Ascending aorta (tissue), 2 donors: ENCODE data around the gene SYNJ2. TPM values are rescaled to one million over a fixed set of nuclear protein-coding genes. Genes with fewer than 3 reads are reported as not detected.

Experiments
- DNase-seq, 2 donors: peaks; one replicate each; pipeline ENCODE4 v3.0.0-alpha.2; 2019; ENCODE audit warnings: low spot score in 2 of 2
- H3K27ac ChIP-seq, 2 donors: fragments of 200-600 bp; sonication (generic); one replicate each; pipeline ENCODE4 v1.5.1; 2016 to 2017; ENCODE audit warnings: mild to moderate bottlenecking in 1 of 2
- H3K27me3 ChIP-seq: fragments of 200-600 bp; sonication (generic); one replicate; pipeline ENCODE4 v1.5.1; 2017
- H3K36me3 ChIP-seq, 2 donors: fragments of 200-600 bp; sonication (generic); one replicate each; pipeline ENCODE4 v1.5.1; 2016
- H3K4me1 ChIP-seq, 2 donors: fragments of 200-600 bp; sonication (generic); one replicate each; pipeline ENCODE4 v1.5.1; 2016 to 2017; ENCODE audit warnings: mild to moderate bottlenecking in 1 of 2
- H3K4me3 ChIP-seq, 2 donors: fragments of 200-600 bp; sonication (generic); one replicate each; pipeline ENCODE4 v1.5.1; 2016 to 2017; ENCODE audit warnings: mild to moderate bottlenecking in 1 of 2
- H3K9me3 ChIP-seq, 2 donors: fragments of 200-600 bp; sonication (generic); one replicate each; pipeline ENCODE4 v1.5.1; 2016
- CTCF ChIP-seq, 3 experiments: fragments of 200-600 bp in 2 of 3; fragments of 450-650 bp in 1 of 3; sonication (generic) in 2 of 3; IDR thresholded peaks; one replicate each; pipeline ENCODE4 v1.5.1; 2016 to 2019; ENCODE audit warnings: antibody characterized with exemption in 3 of 3, mild to moderate bottlenecking in 1 of 3, moderate library complexity in 1 of 3
- intact Hi-C: fragments of 100-400 bp; cut with DNase I; formaldehyde crosslinking; loops from one replicate; pipeline ENCODE4 v1.15.1; 2023
- total RNA-seq: library from RNA; depleted of rRNA; stranded (reverse); fragments of >200 nt; gene quantifications from one replicate; pipeline ENCODE4 v1.1.0, GENCODE V29; 2016

Gene SYNJ2
- total RNA-seq, 1 donor from 2014 or later, result 3.0 TPM

- H3K9me3 ChIP-seq, result no peaks in the 10 kb centered on the region
- TF ChIP-seq CTCF (IDR thresholded peaks at IDR 0.05), result no peak
- DNase-seq, result peak in 1 of 2 donors; percentile 56
- intact Hi-C loops, result no loop called here
- H3K36me3 ChIP-seq, result peaks cover 34 to 64% of the 10 kb centered on the region in 2 donors
- H3K4me1 ChIP-seq, result peaks cover 2% of the 10 kb centered on the region in 2 donors
- no peak overlapping the region for H3K27ac ChIP-seq
- no peaks in the 10 kb centered on the region for H3K27me3 ChIP-seq
- no peak overlapping the region for H3K4me3 ChIP-seq
Observed at GRCh38 chr6:158081657-158081935, 99.9 kb downstream of the SYNJ2 start.

GRCh38 chr6:158083455-158084325 is 102.0 kb downstream of the SYNJ2 start:
- TF ChIP-seq CTCF (IDR thresholded peaks at IDR 0.05), result no peak
- Histone ChIP-seq H3K4me3 (no peak overlapping the region), H3K27ac (no peak overlapping the region), H3K27me3 (no peaks in the 10 kb centered on the region), H3K9me3 (no peaks in the 10 kb centered on the region), H3K4me1 (peaks cover 7 to 11% of the 10 kb centered on the region in 2 donors), H3K36me3 (peaks cover 22 to 48% of the 10 kb centered on the region in 2 donors)
- peak in 1 of 2 donors; percentile 51 for DNase-seq
- intact Hi-C loops, result no loop called here

GRCh38 chr6:158085261-158086053 is 103.8 kb downstream of the SYNJ2 start:
- no peaks in the 10 kb centered on the region for H3K9me3 ChIP-seq
- H3K27ac ChIP-seq, result no peak overlapping the region
- H3K4me3 ChIP-seq, result no peak overlapping the region
- peaks cover 22 to 41% of the 10 kb centered on the region in 2 donors for H3K36me3 ChIP-seq
- H3K27me3 ChIP-seq, result no peaks in the 10 kb centered on the region
- H3K4me1 ChIP-seq, result peaks cover 7 to 11% of the 10 kb centered on the region in 2 donors
- intact Hi-C loops, result no loop called here
- peak in 1 of 2 donors; percentile 63 for DNase-seq
- no peak for TF ChIP-seq CTCF (IDR thresholded peaks at IDR 0.05)

GRCh38 chr6:158086054-158086503 is 104.4 kb downstream of the SYNJ2 start:
- H3K4me1 ChIP-seq, result peaks cover 7 to 11% of the 10 kb centered on the region in 2 donors
- peaks cover 22 to 42% of the 10 kb centered on the region in 2 donors for H3K36me3 ChIP-seq
- DNase-seq, result no peak
- TF ChIP-seq CTCF (IDR thresholded peaks at IDR 0.05), result no peak
- intact Hi-C loops, result no loop called here
- H3K27ac ChIP-seq, result peak overlapping the region; percentile 82 to 85
- H3K4me3 ChIP-seq, result peak overlapping the region in 1 of 2 donors; percentile 36
- H3K27me3 ChIP-seq, result no peaks in the 10 kb centered on the region
- no peaks in the 10 kb centered on the region for H3K9me3 ChIP-seq

GRCh38 chr6:158086504-158087223 is 105.0 kb downstream of the SYNJ2 start:
- Histone ChIP-seq H3K4me3 (peak overlapping the region in 1 of 2 donors; percentile 36), H3K9me3 (no peaks in the 10 kb centered on the region), H3K27me3 (no peaks in the 10 kb centered on the region), H3K36me3 (peaks cover 23 to 42% of the 10 kb centered on the region in 2 donors), H3K4me1 (peaks cover 7 to 11% of the 10 kb centered on the region in 2 donors), H3K27ac (peak overlapping the region; percentile 82 to 85)
- peak in 1 of 2 donors; percentile 84 for DNase-seq
- intact Hi-C loops, result no loop called here
- TF ChIP-seq CTCF (IDR thresholded peaks at IDR 0.05), result no peak
